DMS 273 (cell line): ENCODE data around the gene SP8.

Experiments
- DNase-seq: peaks from one replicate; lab custom pipeline; 2025; ENCODE audit not compliant: unreplicated experiment; lab: John Stamatoyannopoulos, UW

The SP8 gene

DNA sequence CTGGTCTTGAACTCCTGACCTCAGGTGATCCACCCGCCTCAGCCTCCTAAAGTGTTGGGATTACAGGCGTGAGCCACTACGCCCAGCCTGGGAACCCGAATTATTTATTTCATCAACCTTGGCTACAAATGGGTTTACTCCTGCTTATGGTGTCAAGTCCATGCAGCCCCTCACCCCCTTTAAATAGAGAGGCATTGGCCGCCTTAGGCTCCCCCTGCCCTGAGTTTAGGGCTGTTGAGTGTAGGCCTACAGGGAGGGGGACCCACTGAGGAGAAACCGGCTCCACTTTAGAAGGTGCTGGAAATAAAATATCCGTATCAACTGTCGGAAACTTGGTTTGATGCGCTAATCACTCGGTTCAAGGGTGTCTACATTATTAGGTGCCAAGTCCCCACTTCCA is 8.7 kb upstream of the SP8 start:
- DNase-seq: no peak

DNA sequence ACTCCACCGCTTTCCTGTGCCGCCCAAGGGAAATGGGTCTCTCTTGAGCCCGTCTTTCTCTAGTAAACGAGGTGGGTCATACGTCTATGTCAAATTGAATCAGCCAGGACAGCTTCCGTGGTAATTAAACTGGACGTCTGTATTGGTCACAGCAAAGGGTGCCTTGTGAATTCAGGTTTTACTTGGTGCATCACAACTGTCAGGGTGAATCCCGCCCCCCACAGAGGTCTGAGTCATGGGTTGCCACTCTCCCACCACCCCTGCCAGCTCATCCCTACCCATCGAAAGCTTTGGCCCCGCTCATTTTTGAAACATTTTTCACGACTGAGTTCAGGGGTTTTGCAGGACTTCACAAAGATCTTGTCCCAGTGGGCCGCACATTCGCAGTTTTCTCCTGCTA is 8.0 kb upstream of the SP8 start:
- DNase-seq: no peak

DNA sequence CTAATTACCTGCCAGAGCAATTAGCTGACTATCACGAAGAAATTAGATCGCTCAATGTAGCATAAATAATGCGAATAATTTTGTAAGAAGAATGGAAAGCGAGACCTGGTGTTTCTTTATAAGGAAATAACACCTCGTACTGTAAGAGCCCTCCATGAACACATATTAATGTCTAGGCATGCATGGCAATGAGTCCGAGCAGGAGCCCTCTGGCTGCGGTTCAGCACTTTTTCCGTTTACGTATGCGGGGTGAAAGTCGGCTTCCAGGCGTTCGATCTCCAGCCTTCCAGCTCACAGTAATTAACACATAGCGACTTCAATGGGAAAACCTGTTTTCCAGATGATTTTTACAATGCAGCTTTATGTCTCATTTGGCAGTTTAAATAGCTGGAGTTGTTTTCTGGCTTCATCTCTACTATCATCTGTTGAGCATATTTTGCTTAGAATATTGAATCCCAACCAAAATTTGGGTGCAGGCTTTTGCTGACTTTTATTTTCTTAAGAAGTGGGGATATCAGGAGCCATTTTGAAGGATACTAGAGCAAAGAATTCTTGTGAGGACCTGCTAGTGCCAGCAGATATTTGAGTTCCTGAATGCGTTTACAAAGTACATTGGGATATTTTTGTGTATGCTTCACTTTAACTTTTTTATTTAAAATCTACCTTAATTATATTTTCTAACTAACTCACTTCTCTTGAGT is 7.2 kb upstream of the SP8 start:
- DNase-seq: peak; percentile 34

DNA sequence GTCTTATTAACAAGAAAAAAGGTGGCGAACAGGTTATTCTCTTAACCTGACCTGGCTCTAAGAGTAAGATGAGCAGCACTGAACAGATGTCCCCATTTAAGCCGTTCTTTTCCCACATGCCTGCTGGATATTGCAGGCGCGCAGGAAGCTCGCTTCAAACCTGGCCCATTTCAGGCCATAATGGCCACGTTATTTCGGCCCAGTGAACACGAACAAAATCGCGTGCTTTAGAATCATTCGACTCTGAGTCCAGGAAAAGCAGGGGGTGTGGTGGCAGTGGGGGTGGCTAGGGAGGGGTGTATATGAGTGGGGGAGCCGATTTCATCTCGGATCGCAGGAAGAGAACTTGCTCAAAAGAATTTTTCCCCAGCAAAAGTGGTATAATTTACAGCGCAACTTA is 6.6 kb upstream of the SP8 start:
- peak; percentile 28 for DNase-seq

DNA sequence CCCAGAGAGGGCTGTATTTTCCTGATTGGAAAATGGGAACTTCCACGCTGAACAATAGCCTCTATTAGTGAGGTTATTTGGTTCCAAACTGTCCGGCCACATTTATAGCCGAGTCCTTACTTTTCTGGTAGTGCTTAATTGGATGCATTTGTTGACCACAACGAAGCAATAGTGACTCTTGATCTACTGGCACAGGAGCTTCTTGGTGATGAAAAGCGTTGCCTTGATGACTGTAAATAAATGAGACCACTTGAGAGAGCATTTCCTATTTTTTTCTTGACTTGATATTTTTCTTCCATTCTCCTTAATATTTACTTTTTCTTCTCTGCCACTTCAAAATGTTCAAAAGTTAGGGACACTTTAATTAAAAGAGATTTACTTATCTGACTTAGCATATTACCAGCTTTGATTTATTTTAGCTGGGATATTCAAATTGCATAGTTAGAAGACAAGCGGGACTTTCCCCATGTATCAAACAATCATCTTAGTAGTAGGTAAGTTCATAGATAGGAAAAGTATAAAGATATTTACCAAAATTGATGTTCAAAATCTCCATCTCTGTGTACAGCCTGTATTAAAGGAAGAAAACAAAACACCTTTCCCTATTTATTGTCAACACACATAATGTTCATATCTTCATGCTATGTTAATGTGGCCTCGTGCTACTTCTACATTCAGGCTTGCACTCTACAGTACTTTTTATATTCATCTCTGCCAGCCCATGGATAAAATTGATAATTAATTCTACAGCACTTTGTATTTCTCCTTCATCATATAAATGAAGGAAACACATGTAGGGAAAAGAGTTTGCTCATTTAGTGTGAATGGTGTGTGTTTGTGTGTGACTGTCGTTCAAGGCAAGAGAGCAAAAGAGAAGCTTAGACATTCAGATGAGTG is 5.1 kb upstream of the SP8 start:
- no peak for DNase-seq

DNA sequence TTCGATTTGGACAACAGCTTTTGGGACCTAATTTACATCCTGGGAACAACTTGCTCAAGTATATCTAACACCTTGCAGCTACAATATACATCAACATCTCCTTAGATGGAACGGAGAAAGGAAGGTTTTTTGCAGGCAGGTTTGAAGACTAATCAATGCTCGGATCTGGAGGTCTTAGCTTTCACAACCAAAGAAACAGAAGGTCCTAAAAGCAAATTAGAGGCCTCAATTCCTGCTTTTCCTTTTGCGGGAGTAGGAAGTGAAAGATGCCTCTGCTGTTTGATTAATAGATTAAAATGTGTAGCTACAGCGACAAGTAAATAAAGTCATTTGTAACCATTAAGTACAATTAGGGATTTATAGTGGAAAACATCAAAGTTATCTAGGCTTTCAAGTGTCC is 3.7 kb upstream of the SP8 start:
- DNase-seq: no peak

DNA sequence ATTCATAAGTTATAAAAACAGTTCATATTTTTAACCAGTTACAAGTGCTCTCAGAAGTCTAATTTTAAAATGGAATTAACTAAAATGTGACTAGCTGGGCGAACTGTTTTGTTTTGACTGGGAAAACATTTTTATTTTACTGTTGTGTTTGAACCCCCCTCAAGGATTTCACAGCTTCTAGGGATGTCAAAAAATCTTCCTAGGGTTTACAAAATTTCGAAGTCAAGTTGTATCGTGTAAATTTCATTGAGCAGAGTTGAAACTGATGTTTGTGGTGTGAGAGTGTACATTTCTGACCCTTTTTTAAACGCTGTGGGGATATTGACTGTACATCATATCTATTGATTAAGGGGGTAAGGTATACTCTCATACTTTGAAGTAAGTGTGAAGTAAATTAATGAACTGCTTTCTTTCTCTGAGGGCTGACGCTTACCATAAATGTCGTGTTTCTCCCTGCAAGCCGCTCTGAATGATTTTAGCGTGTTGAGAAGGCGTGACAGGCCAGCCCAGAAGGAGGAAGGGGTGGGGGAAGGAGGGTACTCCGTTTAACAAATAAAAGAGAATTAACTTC is 1.8 kb upstream of the SP8 start:
- DNase-seq: no peak

DNA sequence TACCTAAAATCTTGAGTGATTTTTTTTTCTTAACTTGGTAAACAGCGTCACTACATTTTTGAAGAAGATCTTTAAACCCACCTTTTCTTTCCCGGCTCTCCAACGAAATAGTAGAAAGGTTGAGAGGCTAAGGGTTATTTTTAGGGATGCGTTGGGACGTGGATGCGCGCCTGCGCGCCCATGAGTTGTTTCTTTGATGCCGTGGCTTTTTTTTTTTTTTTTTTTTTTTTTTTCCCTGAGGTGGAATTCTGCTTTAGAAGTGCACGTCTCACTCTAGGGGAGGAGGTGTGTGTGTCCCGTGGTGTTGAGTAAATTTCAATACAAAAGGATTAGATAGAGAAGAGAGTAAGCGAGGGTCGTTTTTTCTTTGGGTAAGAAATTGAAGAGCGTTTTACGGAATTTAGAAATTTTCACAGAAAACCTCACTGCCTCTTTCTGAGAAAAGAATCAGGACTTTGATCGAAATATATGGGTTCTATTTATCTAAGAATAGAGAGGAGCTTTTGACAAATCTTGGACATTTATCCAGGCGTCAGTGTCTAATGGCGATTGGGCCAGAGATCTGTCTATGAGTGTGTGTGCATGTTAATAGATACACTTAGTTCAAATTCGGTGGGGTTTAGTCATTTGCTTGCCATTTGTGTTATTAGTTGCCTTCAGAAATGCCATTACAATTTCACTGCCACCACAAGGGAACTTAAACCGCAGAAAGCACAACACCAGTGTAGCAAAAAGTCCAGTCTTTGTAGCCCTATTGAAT is 1.2 kb upstream of the SP8 start:
- DNase-seq: no peak

DNA sequence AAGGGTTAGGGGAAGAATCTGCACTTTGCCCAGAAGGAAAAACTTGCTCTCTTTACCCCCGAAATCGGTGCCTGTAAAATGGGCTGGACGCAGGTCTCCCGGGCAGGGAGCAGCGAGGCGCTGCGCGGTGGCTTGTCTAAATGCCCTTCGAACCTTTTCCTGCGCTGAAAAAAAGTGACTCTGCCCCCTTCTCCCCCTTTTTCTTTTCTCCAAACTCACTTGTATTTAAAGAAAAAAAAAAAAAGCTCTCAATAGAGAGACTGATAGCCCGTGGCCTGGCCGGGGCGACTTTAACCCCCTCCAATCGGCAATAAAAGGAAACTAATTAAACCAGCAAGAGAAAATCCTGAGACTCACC is 286 bp downstream of the SP8 start:
- DNase-seq: peak; percentile 41

DNA sequence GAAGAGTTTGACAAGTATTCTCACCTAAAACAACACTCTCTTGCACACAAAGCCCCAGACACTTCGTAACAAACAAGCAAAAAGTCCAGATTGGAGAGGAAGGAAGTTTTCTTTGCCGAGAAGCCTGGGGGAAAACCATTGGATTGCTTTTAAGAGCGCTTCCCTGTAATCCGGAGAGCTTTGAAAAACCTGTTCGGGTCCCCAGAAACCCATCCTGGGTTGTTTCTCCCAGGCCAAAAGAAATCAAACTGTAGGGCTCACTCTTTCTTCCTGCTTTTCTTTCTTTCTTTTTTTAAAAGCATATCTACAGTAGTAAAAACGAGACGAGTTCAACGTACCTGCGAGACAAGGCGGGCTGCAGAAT is 655 bp downstream of the SP8 start:
- DNase-seq: no peak

DNA sequence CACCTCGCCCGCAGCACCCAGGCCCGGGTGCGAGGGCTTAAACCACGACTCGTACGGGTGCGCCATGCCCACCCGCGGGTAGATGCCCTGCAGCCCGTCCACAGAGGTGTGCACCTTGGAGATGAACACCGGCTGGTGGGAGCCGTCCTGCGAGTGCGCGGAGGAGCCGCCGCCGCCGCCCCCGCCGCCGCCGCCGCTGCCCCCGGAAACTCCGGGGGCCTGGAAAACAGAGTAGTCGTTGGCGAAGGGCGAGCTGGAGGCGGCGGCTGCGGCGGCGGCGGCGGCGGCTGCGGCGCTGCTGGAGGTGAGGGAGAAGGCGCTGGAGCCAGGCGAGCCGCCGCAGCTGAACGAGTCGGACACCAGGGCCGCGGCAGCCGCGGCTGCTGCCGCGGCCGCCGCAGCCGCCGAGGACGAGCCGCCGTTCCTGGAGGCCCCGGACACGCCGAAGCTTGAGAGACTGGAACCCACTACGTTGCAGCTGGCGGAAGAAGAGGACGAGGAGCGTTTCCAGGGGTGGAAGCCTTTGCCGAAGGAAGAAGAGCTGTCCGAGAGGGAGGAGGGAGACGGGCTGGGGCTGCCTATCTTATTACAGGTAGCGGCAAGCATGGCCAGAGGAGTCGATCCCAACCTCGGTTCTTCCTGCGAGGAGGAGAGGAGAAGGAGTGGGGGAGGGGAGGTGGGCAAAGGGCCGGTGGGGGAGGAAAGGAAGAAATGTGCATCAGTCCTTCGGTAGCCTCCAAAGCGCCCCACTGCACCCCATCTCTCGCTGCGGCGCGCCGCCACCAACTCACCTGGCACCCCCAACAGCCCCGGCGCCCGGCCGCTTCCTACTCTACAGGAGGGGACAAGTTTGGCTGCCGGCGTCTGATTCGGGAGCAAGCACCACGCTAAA is 1.3 kb downstream of the SP8 start:
- DNase-seq: peak; percentile 68

DNA sequence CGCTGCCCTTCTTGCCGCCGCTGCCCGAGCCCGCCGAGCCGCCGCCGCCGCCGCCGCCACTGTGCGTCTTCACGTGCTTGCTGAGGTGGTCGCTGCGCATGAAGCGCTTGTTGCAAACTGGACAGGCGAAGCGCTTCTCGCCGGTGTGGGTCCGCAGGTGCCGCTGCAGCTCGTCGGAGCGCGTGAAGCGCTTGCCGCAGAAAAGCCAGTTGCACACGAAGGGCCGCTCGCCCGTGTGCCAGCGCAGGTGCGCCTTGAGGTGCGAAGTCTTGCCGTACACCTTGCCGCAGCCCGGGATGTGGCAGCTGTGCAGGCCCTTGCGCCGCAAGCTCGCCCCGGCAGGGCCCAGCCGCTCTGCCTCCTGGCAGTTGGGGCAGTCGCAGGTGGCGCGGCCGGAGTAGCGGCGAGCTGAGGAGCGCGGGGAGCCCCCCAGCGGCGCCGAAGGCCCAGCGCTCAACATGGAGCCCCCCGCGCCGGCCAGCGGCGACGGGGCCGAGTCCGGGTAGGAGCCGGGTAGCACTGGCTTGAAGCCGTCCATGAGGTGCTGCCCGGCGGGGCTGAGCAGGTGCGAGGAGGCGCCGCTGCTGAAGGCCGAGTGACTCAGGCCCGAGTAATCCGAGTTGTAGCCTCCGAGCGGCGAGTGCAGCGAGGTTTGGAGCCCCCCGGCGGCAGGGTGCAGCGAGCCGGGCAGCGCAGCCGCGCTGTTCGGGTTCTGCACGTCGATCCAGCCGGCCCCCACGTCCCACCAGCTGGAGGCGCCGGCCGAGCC is 2.1 kb downstream of the SP8 start:
- peak; percentile 61 for DNase-seq

DNA sequence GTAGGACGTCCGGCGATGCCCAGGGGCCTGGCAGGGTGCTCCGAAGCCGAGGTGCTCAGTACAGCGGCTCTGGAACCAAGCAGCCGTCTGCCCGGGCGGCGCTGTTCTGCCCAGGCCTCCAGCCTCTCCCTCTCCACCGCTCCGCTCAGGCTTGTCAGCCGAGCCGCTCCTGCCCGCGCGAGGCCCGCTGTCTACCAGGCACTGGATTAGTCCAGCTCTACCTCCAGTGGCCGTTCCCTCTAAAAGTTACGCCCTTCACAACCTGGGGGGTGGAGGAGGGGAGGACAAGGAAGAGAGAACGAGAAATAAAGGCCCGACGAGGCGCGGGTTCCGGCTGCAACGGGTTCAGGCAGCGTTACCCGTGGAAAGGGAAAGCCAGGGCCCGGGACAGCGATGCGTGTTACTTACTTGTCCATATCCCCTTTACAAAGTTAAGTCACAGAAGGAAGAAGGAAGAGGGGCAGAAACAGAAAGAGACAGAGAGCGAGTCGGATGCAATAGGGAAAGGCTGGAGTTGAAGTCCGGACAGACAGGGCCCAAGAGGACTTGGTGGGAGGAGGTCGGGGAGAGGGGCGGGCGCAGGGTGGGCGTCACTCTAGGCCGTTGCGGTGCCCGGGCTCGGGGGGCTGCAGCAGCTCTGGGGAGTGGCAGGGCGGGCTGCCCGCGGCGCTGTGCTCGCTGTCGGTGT is 2.8 kb downstream of the SP8 start:
- DNase-seq: peak; percentile 68

DNA sequence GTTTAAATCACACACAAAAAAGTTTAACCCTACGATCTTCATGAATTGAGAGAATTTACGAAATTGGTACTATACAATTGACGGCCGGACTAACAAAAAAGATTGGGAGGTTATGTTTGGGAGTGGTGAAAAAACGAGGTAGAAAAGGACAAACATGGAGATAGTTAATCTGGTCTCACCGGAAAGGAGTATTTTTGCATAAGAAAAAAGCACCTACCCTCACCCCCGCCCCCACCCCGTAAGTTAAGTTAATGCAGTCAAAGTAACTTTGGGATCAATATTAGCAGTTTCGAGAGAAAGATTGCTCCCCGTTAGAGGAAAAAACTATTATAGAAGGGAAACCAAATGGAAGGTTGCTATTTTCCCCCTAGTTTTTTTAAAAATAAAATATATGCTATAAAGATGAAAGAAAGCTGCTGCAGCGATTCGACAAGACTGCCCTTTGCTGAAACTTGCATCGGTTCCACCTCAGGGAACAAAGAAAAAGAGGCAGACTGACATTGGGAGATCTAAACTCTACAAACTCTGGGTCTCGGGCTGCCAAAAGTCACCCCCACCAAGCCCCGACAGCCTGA is 3.5 kb downstream of the SP8 start:
- no peak for DNase-seq

DNA sequence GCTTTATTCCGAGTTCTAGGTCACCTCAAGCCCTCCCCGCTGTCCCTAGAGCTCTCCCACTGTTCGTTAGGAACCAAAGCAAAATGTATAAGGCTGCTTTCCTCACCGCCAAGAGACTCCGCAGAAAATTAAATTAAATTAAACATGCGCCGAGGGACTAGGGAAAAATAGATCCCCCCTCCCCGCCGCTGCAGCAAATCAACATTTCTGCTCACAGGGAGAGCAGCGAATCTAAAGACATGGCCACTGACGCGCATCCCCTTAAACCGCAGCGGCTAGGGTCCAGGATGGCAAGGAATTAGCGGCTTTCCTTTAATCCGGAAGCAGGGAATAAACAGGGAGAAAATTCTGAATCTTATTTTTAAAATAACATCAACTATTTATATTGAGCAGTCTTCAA is 7.6 kb downstream of the SP8 start:
- no peak for DNase-seq

DNA sequence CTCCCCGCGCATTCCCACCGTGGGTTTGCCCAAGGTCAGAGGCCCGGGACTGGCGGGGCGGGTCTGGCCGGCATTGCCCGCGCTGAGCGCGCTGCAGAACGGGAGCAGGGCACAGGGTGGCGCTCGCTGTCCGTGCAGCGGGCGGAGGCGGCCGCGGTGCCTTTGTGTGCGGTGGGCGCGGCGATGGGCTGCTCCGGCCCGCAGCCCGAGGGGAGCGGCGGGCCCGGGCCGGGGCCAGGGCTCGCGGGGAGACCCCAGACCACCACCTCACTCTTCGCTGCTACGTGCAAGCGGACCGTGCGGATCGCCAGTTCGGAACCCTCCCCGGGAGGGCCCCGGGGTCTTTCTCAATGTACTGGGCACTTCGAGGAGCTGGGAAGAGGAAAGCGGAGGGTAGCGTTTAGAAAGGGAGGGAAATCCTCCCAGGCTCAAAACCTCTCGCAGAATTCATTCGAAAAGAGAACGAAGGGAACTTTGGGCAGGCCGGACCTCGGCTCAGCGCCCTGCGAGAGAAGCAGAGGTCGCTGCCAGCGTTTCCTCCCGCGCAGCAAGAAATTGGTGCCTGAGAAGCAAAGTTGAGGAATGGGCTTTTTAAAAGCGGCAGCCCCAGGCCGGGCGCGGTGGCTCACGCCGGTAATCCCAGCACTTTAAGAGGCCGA is 8.5 kb downstream of the SP8 start:
- no peak for DNase-seq

DNA sequence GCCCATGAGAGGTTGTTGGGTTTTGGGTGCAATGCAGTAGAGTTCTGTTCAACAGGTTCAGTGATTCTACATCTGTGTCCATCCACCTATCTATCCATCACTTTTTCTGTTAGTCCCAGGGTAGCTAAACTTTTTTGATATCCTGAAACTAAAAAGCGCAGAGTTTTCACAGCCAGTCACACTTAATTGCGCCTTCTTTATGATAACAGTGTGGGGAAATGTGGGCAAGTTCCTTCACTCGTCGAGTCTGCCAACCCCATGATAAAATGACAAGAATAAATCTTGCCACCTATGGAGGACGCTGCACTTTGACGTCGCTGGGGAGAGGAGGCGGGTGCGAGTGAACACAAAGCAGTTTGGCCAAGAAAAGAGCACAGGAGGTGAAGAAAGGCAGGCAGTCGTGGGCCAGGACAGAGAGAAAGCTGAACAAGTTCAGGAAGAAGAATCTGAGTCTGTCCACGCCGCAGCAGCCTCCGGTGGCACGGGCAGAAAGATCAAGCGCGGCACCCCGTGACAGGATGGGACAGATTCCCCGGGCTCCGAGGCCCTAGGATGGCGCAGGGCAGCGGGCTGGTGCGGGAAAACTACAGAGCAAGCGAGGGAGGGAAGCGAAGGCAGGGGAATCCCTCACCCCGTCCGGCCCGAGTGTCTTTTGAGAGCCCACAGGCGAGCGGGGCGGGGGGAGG is 9.2 kb downstream of the SP8 start:
- no peak for DNase-seq

DNA sequence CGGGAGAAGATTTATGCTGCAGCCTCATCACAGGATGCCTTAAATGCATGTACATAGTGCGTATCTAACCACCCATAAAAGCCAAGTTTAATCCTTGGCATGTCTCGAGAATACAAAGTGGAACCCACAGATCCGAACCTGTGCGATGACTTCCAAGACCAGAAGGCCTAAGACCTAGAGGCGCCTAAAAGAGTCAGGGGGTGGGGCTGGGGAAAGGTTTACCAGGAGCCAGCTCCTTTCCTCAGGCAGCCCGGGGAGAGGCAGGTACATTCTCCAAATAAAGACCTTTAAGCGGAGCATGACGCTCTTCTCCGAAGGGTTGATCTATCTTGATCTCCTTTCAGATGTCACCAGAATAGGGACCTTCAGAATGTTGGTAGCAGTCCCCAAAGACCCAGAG is 9.7 kb downstream of the SP8 start:
- DNase-seq: no peak
